SU-DHL-6 (cell line): Measurements from ENCODE around the gene SVIL.
"Not testable (repeated sequence)": the region's sequence is repeated elsewhere in the genome, so short reads cannot be mapped to it uniquely, and the experiment has no call there.

Experiments used
- H2AFZ ChIP-seq: fragments of 200-600 bp; sonication (generic); 2 replicates; pipeline ENCODE4 v1.6.1; 2014; ENCODE audit warnings: low read depth, mild to moderate bottlenecking, moderate library complexity, mixed read lengths, antibody characterized with exemption, low read length; ENCODE audit not compliant: severe bottlenecking
- H3F3A ChIP-seq: fragments of 200-600 bp; shearing (Covaris generic); 2 replicates; pipeline ENCODE4 v1.6.0; 2016; ENCODE audit warnings: antibody characterized with exemption, mild to moderate bottlenecking; ENCODE audit not compliant: insufficient read depth
- H3K27ac ChIP-seq: fragments of 200-600 bp; sonication (generic); 2 replicates; pipeline ENCODE4 v1.5.1; 2016; ENCODE audit warnings: low read depth, mild to moderate bottlenecking, low read length, moderate library complexity, mixed read lengths
- H3K27me3 ChIP-seq: fragments of 200-600 bp; sonication (generic), shearing (Covaris generic); 2 replicates; pipeline ENCODE4 v1.6.0; 2014; ENCODE audit warnings: mild to moderate bottlenecking, low read length
- H3K36me3 ChIP-seq: fragments of 200-600 bp; sonication (generic); 2 replicates; pipeline ENCODE4 v1.6.1; 2014; ENCODE audit warnings: mild to moderate bottlenecking, low read length, mixed read lengths
- H3K4me2 ChIP-seq: fragments of 300-600, 200-600 bp; shearing (Covaris generic), sonication (generic); 2 replicates; pipeline ENCODE4 v1.6.0; 2014; ENCODE audit warnings: low read length, low read depth, mild to moderate bottlenecking; ENCODE audit not compliant: poor library complexity, severe bottlenecking
- H3K4me3 ChIP-seq: fragments of 200-600 bp; sonication (generic); 2 replicates; pipeline ENCODE4 v1.5.1; 2014; ENCODE audit warnings: antibody characterized with exemption, low read length, mild to moderate bottlenecking, mixed read lengths; ENCODE audit not compliant: insufficient read depth, poor library complexity, severe bottlenecking
- H3K79me2 ChIP-seq: fragments of 200-600 bp; sonication (generic); 2 replicates; pipeline ENCODE4 v1.6.1; 2014; ENCODE audit warnings: mild to moderate bottlenecking, low read length, moderate library complexity; ENCODE audit not compliant: insufficient read depth
- H3K9ac ChIP-seq: fragments of 200-600 bp; sonication (generic); 2 replicates; pipeline ENCODE4 v1.7.0; 2014; ENCODE audit warnings: mild to moderate bottlenecking, low read length
- H3K9me2 ChIP-seq: fragments of 200-600 bp; sonication (generic); replicated peaks from 2 replicates; pipeline ENCODE4 v1.6.1; 2014; ENCODE audit warnings: low read length; ENCODE audit not compliant: insufficient read depth
- H3K9me3 ChIP-seq: fragments of 200-600 bp; sonication (generic); 2 replicates; pipeline ENCODE4 v1.6.1; 2014; ENCODE audit warnings: low read length, mixed read lengths; ENCODE audit not compliant: insufficient read depth
- H4K20me1 ChIP-seq: fragments of 200-600 bp; sonication (generic); 2 replicates; pipeline ENCODE4 v1.6.1; 2014; ENCODE audit warnings: low read depth, mild to moderate bottlenecking, antibody characterized with exemption, low read length, moderate library complexity, mixed read lengths
- EZH2phosphoT487 ChIP-seq: fragments of 200-600 bp; sonication (generic), shearing (Covaris generic); conservative IDR thresholded peaks from 2 replicates; pipeline ENCODE4 v1.6.1; 2018; ENCODE audit warnings: mild to moderate bottlenecking, antibody characterized with exemption, low read length, moderate library complexity, mixed read lengths
- TF ChIP-seq, protein P1 (sequence below): fragments of 200-600 bp; sonication (generic); IDR thresholded peaks from one replicate; pipeline ENCODE4 v1.5.1; 2017; ENCODE audit warnings: antibody characterized with exemption, mild to moderate bottlenecking, low read length, moderate library complexity; ENCODE audit not compliant: insufficient read depth, poor library complexity, severe bottlenecking

The SVIL gene

DNA sequence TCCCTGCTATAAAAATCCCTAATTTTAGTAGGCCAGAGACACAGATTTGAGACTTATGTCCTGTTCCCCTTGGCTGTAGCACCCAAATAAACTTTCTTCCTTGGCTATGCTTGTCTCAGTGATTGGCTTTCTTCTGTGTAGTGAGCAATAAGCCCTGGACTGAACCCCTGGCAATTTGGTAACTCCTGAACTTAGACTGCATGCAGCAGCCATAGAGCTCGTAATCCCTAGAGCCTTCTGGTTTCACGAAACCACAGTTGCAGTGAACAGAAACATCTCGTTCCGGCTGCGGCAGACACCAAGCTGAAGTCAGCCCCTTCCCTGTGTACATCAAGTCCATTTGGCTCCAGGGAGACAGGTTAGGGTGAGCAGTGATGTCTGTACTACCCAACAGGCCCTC, 173.7 kb downstream of the SVIL start:
- Histone ChIP-seq H3K36me3 (no peaks in the 10 kb centered on the region), H3K9me3 (no peaks in the 10 kb centered on the region), H3K27ac (no peak overlapping the region), H3K9me2 (no peaks in the 10 kb centered on the region), H2AFZ (no peak overlapping the region), H3K4me3 (no peak overlapping the region), H4K20me1 (no peaks in the 10 kb centered on the region), H3K27me3 (no peaks in the 10 kb centered on the region), H3F3A (no peaks in the 10 kb centered on the region), H3K9ac (no peak overlapping the region), H3K79me2 (no peaks in the 10 kb centered on the region), H3K4me2 (no peak overlapping the region)
- TF ChIP-seq, protein P1, sequence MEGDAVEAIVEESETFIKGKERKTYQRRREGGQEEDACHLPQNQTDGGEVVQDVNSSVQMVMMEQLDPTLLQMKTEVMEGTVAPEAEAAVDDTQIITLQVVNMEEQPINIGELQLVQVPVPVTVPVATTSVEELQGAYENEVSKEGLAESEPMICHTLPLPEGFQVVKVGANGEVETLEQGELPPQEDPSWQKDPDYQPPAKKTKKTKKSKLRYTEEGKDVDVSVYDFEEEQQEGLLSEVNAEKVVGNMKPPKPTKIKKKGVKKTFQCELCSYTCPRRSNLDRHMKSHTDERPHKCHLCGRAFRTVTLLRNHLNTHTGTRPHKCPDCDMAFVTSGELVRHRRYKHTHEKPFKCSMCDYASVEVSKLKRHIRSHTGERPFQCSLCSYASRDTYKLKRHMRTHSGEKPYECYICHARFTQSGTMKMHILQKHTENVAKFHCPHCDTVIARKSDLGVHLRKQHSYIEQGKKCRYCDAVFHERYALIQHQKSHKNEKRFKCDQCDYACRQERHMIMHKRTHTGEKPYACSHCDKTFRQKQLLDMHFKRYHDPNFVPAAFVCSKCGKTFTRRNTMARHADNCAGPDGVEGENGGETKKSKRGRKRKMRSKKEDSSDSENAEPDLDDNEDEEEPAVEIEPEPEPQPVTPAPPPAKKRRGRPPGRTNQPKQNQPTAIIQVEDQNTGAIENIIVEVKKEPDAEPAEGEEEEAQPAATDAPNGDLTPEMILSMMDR: no peak
- TF ChIP-seq EZH2phosphoT487: no peak

DNA sequence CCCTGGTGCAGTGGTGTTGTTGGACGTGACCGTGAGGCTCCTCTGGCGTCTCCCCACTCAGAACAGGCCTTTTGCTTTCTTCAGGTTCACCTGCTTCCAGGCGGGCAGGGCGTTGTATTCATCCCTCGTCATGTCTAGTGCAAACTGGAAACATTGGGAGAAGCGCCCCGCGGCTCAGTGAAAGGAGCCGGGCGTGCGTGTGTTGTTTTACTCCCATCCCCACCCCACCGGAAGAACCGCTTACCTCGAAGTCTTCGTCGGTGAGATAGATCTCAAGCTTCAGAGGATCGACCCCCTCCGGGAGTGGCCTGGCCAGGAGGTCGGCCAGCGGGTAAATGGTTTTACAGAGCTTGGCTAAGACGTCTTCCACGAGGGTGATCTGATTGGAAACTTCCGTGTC, 176.6 kb downstream of the SVIL start:
- not testable (repeated sequence) for H3K4me2 ChIP-seq, H4K20me1 ChIP-seq, H2AFZ ChIP-seq, H3K27me3 ChIP-seq, H3K27ac ChIP-seq, H3K9ac ChIP-seq, H3K79me2 ChIP-seq, H3K36me3 ChIP-seq, H3K4me3 ChIP-seq, H3F3A ChIP-seq, H3K9me2 ChIP-seq, H3K9me3 ChIP-seq

DNA sequence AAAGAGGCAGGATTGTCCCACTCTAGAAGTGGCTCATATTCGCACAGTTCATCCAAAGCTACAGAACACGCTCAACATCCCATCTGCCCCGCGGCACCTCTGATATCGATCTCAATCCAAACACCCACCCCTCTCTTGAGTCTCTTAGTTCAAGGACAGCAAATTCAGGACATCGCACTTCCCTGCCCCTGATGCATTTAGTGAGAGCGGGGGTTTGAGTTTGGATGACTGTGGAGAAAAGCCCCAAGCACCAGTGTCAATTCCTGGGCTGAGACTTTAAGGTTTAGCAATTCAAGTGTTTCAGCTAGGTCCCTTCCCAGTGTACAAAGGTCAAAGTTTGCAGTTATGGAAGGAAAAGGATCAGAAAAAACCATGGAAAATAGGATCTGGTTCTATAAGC, 179.7 kb downstream of the SVIL start:
- Histone ChIP-seq H3K9ac (no peak overlapping the region), H3K4me2 (no peak overlapping the region), H3K9me3 (no peaks in the 10 kb centered on the region), H2AFZ (no peak overlapping the region), H4K20me1 (no peaks in the 10 kb centered on the region), H3K27ac (no peak overlapping the region), H3K27me3 (no peaks in the 10 kb centered on the region), H3K79me2 (no peaks in the 10 kb centered on the region), H3K9me2 (no peaks in the 10 kb centered on the region), H3K36me3 (no peaks in the 10 kb centered on the region), H3K4me3 (no peak overlapping the region), H3F3A (no peaks in the 10 kb centered on the region)
- TF ChIP-seq, protein P1: no peak
- TF ChIP-seq EZH2phosphoT487: no peak

DNA sequence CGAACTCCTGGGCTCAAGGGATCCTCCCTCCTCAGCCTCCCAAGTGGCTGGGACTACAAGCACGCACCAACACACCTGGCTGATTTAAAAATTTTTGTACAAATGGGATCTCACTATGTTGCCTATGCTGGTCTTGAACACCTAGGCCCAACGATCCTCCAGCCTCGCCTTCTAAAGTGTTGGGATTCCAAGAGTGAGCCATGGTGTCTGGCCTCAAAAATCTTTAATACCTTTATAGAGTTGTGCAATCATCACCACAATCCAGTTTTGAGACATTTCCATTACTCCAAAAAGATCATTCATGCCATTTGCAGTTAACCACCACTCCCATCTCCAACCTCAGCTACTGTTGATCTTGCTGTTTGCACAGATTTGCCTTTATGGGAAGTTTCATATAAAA, 180.5 kb downstream of the SVIL start:
- H2AFZ ChIP-seq: no peak overlapping the region
- H3K27ac ChIP-seq: no peak overlapping the region
- TF ChIP-seq, protein P1: no peak
- H3K4me3 ChIP-seq: no peak overlapping the region
- no peak overlapping the region for H3K9ac ChIP-seq
- no peaks in the 10 kb centered on the region for H3K9me2 ChIP-seq
- no peaks in the 10 kb centered on the region for H3F3A ChIP-seq
- no peak overlapping the region for H3K4me2 ChIP-seq
- no peaks in the 10 kb centered on the region for H3K27me3 ChIP-seq
- no peaks in the 10 kb centered on the region for H3K36me3 ChIP-seq
- no peaks in the 10 kb centered on the region for H3K9me3 ChIP-seq
- no peaks in the 10 kb centered on the region for H3K79me2 ChIP-seq
- no peaks in the 10 kb centered on the region for H4K20me1 ChIP-seq
